ENCODE results near the gene PRSS27.
"Not testable (repeated sequence)": the region's sequence is repeated elsewhere in the genome, so short reads cannot be mapped to it uniquely, and the experiment has no call there.

The PRSS27 gene

DNA sequence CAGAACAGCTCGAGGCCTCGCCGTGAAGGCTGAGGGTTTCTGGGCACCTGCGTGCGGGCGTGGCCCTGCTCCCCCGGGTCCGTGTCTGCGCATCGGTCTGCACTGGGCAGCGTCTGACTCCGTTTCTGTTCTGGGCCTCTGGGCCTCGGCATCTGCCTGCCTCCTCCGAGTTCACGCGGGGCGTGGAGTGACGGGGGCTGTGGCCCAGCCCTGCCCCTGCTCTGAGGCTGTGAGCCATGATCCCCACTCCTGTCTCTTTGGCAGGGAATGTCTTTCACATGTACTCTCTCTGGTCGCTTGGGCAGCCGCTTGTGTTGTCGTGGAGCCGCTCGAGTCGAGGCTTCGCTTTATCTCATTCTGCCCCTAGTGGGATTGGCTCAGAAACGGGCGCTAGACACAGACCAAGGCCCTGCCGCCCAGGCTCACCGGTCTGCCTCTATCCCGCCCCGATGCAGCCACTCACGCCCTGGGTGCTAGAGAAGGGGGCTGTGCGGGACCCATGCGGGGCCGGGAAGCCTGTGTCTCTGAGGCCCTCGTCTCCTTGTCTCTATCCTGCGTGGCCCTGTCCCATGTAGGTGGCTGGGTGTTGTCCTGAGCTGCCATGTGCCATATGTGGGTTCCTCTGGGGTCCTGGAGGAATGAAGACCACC lies 23.3 kb downstream of the PRSS27 start:
- DNase-seq (ENCODE audit: low read depth) = not testable (repeated sequence)

DNA sequence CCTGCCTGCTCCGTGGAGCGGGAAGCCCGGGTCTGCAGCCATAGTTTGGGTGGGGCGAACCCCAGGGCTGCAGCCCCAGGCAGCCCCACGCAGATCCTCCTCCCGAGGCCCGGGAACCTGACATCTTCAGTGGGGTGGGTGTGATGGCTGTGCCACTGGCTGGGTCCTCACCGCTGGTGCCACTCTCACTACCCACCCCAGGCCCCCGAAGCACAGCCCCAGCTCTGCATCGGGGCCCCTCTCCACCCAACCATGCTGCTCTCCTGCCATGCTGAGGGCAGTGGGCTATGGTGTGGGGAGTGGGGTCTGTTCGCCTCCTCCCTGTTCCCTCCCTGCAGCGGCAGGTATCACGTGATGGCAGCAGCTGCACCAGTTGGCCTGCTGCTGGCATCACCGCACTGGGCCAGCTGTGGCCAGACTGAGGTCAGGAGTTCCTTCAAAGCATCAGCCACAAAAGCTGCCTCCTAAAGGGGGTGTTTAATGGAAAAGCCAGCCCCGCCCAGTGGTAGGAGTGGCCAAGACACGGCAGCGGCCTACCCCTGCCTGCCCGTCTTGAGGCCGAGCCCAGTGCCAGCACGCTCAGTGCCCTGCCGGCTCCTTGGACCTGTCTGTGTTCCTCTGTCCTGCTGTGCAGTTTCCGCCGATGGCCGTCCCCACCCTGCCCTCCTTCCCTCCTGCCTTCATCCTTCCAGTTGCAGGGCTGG lies 26.9 kb downstream of the PRSS27 start:
- DNase-seq (ENCODE audit: low read depth) = peak; percentile 10

DNA sequence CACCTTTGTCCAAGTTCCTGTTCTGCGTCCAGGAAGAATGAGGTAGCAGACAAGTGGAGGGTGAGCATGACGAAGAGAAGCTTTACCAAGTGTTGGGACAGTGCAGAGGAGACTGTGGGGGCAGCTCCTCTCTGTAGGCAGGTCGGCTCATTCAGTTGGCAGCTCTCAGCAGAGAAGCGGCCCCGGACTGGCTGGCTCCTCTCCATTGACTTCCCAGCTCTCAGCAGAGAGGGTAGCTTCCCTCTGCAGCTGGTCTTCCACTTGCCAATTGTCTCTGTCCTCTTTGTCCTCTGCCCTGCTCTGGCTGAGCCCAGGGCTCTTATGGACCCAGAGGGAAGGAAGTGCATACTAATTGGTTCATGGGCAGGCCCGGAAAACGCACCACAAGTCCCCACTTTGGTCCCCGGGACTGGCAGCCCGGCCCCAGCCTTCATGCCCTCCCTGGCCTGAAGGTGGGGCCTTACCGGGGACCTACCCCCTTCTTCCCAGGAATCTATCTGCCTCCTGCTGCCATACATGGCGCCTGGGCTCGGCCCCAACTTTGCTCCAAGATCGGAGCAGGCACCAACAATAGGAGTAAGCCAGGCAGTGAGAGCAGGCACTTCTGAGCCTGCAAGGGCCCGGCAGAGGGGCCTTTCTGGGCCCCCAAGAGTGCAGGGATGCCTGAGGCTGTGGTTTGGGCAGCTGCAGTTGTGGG lies 27.6 kb downstream of the PRSS27 start:
- no peak for DNase-seq (ENCODE audit: low read depth)

DNA sequence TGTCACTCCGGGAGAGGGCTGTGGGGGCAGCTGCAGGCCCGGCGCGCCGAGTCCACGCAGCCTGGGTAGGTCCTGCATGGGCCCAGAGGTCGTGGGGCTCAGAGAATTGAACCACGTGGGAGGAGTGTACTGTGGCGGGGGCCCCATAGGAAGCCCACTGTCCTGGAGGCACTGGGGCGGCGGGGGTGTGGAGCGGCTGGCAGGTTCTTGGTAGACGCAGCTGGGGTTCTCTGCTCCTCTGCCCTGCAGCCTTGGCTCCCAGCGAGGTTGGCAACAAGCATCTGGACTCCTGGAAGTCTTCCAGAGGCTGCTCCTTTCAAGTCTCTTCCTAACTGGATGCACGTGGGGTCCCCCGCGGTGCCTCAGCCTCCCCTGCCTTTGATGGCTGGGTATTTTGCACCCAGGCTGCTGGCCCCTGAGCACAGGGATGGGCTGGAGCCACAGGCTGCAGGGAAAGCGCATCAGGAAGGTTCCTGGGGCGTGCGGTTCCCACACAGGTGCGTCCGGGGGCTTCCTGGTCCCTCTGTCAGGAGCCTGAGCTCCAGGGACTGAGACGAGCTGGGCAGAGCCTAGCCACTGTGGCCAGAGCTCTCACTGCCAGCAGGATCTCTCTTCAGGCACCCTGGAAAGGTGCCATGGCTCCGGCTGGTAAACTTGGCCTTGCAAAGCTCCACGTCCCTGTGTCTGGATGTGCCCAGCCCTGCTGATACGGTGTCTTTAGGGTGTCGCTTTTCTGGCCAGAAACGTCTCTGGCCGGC lies 28.4 kb downstream of the PRSS27 start:
- DNase-seq (ENCODE audit: low read depth) = no peak

GRCh38 chr16:2690852-2691251 lies 29.2 kb downstream of the PRSS27 start:
- DNase-seq (ENCODE audit: low read depth) = no peak

DNA sequence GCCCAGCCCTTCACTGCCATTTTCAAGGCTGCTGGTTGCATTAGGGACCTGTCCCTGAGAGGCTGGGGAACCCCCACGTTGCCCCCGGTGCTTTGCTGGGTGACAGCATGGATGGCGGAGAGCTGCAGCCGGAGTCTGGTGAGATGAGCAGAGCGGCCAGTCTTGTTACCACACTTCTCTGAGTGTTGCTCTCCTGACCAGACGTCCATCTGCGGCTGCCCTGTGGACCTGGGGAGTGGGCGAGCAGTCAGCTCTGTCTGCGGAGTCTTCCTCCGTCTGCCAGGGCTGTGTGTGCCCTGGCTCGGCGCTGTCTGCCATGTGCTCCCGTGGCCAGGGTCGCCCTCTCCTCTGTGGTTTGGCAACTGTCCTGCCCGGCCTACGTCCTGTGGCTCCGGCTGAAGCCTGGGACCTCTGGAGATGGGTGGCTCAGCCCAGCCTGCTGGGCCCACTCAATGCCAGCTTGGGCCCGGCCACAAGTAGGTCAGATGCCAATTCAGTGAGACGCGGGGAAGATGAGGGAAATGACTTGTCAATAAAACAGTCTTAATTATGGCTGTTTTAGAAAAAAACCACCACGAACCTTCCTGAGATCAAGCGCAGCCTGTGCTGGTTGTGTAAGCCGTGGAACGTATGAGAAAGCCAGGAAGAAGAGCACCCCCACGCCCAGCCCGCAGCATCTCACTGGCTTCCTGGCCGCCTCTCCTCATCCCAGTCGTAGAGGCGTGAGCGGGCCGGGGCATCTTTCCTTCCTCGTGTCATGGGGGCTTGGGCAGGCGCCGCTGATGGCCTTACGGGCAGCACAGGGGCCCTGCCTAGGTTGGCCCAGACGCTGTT lies 29.8 kb downstream of the PRSS27 start:
- no peak for DNase-seq (ENCODE audit: low read depth)

DNA sequence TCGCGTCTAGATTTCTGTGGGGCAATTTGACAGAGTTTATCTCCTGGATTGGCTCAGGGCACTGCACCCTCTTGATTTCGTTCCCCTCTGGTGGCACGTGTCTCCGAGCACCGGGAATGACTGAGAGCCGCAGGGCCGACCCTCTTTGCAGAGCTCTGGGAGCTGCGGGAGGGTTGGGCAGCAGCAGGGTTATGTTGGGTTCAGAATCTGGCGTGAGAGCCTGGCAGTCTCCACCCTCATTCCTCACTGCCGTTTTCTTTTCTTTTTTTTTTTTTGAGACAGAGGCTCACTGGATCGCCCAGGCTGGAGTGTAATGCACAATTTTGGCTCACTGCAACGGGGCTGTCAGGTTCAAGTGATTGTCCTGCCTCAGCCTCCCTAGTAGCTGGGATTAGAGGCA lies 30.6 kb downstream of the PRSS27 start:
- DNase-seq (ENCODE audit: low read depth) = not testable (repeated sequence)

DNA sequence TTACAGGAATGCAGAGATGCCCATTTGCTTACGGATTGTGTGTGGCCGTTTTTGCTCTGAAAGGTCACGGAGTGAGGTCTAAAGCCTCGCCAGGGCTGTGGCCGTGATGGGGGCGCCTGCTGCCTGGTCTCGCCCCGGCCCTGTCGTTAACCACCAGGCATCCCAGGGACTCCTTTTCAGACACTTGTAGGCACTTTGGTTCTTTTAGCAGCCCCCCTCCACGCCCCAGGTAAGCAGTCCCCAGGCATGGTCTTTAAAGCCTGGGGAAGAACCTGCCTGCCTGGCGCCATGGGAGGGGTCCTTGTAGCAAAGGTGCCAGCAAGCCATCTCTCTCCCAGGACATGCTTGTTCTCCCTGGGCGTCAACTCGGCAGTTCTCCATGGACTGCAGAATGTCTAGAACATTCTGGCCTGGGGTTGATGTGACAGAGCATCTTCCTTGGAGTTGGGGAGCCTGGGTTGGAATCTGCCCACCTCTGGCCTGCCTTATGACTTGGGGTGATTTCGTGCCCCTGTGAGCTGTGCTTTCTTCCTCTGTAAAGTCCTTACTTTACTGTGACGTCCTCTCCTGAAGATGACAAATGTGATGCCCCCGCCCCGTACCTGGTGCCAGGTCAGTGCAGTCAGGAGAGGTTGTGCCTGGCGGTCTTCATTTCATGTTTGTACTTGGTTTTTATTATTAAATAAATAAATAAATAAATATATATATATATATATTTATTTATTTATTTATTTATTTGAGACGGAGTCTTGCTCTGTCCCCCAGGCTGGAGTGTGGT lies 32.3 kb downstream of the PRSS27 start:
- no peak for DNase-seq (ENCODE audit: low read depth)

DNA sequence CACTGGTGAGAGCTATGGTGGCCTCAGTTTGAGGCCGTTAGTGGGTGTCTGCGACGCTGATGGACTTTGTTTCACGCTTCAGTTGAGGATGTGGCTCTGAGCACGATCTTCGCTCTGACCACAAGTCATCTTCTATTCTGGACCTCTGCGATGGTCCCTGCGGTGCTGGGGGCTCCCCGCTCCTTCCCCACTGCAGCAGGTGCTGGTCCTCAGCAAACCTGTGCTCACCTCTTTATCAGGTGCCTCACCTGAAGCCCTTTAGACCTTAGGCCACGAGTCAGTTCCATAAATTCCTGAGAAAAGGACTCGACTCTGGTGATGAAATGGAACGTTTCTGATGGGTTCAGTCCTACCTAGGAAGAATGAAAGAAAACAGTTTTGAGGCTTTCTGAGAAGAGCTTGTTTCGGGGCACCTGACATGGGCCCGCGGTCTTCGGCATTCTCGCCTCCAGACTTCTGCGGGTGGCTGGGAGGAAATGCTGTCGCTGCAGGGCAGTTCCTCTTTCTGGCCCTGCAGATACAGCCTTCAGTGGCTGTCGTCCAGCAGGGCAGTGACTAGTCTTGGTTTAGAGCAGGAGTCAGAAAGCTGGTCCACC lies 33.0 kb downstream of the PRSS27 start:
- DNase-seq (ENCODE audit: low read depth) = no peak

DNA sequence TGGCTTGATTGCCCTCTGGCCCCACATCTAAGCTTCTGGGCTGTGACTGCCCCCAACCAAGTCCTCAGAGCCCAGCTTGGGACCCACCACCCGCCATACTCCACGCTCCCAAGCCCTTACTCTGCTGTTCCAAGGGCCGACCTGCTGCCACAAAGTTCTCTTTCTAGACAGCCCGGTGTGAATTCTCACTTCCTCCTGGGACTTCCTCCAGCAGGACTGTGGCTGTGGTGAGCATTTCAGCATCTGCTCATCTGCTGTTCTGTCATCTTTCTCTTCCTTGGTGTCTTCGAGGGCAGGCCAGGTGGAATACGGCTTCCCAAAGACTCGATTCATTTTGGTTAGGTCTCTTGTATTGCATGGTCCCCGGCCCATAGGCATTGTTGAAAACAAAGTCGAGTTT lies 33.9 kb downstream of the PRSS27 start:
- DNase-seq (ENCODE audit: low read depth) = not testable (repeated sequence)

DNA sequence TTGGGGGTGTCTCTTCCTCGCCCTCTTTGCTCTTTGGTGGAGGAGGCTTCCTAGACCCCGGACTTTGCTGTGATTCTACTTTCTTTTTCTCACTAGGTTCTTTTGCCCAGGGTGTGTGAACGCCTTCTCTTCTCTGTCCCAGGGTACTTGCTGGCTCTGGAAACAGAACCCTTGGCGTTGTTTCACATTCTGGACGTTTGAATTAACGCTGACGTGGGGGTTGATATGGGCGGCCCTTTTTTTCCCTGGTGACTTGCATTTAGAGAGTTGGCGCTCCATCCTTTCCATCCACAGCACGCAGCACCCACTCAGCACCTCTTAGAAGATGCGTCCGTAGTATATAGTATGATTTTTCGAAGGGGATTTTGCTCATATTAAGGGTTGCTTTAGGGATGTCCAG lies 37.0 kb downstream of the PRSS27 start:
- DNase-seq (ENCODE audit: low read depth) = not testable (repeated sequence)

DNA sequence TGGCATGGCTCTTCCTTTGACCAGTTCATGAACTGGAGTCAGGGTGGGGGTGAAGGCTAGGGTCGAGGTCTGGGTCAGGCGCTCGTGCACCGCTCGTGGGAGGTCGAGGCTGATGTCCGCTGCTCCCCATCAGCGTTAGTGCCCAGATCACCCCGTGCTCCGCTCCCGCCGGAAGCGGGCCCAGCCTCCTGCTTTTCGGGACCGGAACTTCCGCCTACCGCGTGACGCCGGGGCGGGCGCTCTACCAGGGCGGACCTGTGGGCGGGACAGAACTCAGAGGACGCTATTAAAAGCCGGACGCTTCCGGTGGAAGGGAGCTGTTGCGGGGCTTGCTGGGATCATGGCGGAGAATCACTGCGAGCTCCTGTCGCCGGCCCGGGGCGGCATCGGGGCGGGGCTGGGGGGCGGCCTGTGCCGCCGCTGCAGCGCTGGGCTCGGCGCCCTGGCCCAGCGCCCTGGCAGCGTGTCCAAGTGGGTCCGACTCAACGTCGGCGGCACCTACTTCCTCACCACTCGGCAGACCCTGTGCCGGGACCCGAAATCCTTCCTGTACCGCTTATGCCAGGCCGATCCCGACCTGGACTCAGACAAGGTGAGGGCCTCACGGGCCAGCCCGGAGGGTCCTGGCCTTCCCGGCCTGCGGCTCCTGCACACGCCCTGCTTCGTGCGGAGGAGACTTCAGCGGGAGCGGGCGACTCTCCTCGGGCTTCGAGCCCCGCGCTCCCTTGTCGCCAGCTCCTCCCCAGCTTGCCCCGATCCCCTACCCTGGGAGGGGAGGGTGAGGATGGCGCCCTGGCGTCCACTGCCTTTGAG lies 37.6 kb downstream of the PRSS27 start, which contains the start of gene KCTD5:
Gene KCTD5, plus strand, starts transcription at position 315 of the 813 bp plus-strand sequence. Its CDS starts 26 bp downstream, at position 341.
- DNase-seq (ENCODE audit: low read depth) = peak; percentile 90

DNA sequence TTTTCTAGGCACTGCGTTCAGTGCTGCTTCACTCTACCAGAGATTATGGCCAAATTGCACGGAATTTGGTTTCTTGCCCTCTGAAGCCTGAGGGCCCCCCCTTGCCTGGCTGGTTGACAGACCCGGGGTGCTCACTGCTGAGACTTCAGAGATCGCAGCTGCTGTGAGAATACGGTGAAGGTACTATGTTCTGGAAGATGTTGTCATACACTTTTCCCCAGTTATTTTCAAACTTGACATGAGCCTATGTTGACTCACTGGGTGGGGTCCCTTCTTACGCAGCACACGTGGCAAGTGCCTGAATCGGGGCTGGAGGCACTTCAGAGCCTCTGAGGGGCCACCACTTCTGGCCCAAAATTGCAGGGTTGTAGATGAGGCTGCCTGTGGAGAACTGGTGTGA lies 39.7 kb downstream of the PRSS27 start:
- DNase-seq (ENCODE audit: low read depth) = peak; percentile 30

- DNase-seq (ENCODE audit: low read depth) = not testable (repeated sequence)
Observed at GRCh38 chr16:2679902-2680301, 40.1 kb downstream of the PRSS27 start.

- not testable (repeated sequence) for DNase-seq (ENCODE audit: low read depth)
Observed at GRCh38 chr16:2678206-2678965, 41.6 kb downstream of the PRSS27 start.

DNA sequence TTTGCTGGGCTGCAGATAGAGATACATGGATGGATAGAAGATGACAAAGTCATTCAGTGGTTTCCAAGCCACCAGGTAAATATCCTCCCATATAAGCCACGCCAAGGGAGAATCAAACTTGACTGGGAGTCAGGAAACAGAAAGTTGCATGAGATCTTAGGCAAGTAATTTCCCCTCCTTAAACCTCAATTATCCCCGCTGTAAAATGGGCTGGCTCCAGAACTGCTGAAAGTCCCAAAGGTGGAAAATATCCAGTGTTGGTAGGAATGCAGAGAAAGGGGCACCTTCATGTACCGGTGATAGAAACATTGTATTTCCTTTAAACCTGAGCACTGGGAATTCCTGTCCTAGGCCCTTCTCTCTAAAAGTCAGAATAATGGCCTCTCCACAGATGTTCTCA lies 43.1 kb downstream of the PRSS27 start:
- DNase-seq (ENCODE audit: low read depth) = not testable (repeated sequence)

DNA sequence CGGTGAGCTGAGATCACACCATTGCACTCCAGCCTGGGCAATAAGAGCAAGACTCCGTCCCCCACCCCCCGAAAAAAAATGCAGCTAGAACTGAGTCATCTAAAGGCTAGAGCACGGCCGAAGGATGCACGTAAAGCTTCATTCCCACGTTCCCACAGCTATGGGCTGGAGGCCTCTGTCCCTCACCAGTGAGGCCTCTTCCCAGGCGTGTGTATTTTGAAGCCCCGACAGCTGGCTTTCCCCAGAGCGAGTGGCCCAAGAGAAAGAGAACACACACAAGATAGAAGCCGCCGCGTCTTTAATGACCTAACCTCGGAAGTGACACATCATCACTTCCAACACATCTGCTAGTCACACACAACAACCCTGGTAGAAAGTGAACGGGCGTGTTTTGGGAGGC lies 44.3 kb downstream of the PRSS27 start:
- DNase-seq (ENCODE audit: low read depth) = no peak

GRCh38 chr16:2675021-2675420 lies 45.0 kb downstream of the PRSS27 start:
- DNase-seq (ENCODE audit: low read depth) = no peak

Measured in fibroblast of the conjunctiva (primary cell).